Right renal cortex interstitium (tissue), 3 donors: ENCODE results near the gene COL9A2. TPM values are rescaled to one million over a fixed set of nuclear protein-coding genes. Genes with fewer than 3 reads are reported as not detected.

ENCODE experiments used
- DNase-seq, 3 donors: peaks; one replicate each; pipeline ENCODE4 v3.0.0-alpha.2; 2013; ENCODE audit warnings: low read depth in 3 of 3, low spot score in 2 of 3
- polyA plus RNA-seq, 3 donors: library from polyadenylated mRNA; unstranded; fragments of 120-200 nt; gene quantifications; one replicate each; pipeline ENCODE4 v1.2.1, GENCODE V29; 2013; ENCODE audit not compliant: insufficient read length in 3 of 3

Gene COL9A2
- polyA plus RNA-seq, 3 donors: 17.2 to 20.0 (median 19.0) TPM

GRCh38 chr1:40265919-40266318, 51.2 kb downstream of the COL9A2 start:
- DNase-seq: no peak

- DNase-seq: no peak
Observed at GRCh38 chr1:40265298-40265697, 51.8 kb downstream of the COL9A2 start.

DNA sequence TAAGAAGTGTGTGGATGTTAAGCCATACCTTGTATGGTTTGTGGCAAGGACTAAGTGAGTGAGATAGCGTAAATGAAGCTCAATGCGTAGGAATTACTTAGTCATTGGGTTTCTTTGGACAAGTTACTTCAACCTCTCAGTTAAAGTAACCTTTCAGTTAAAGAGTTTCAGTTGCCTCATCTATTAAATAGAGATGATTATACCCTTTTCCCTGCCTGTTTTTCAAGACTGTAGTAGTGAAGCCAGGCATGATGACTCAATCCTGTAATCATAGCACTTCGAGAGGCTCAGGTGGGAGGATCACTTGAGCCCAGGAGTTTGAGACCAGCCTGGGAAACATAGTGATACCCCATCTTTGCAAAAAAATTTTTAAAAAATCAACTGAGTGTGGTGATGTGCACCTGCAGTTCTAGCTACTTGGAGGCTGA, 52.7 kb downstream of the COL9A2 start:
- DNase-seq: no peak

DNA sequence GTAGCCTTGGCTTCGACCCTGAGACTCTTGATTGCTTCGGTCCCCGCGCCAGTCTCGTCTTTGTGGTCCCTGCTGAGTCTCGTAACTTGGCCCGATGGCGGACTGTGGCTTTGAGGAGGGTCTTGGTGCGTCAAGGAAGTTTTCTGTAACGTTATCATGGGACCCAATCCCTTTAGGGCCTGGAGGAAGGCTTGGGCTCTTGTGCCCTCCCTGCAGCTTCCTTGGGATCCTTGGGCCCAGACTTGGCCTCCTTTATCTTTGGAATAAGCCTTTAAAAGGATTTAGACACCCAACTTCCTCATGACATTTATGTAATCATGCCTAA, 58.7 kb downstream of the COL9A2 start:
- DNase-seq: no peak

DNA sequence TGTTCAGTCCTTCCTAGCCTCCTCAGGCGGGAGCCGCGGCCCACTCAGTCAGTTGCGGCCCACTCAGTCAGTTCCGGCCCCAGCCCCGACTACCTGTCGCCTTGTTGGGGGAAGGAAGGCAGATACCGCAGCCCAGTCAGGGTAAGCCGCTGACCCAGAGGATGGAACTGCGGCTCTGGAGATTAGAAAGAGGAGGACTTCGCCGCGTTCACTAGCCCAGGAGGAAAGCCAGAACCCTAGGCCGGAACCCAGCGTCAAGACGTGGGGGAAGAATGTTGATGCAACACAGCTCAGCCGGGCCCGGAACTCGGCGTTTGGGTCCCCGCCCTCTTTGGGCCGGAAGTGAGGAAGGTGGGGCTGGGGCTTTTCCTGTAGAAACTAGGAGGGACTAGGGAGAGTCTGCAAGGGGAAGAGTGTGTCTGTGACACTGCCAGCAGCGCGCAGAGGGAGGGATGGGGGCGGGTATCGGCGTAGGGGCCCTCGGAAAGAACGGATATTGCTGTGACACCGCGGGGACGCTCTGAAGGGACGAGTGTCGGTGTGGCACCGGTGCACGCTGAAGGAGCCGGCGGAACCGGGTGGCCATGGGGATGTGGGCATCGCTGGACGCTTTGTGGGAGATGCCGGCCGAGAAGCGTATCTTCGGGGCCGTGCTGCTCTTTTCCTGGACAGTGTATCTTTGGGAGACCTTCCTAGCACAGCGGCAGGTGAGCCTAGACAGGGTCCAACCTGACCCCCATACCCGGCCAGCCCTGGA, 59.2 kb downstream of the COL9A2 start, which contains the start of gene ZMPSTE24:
Gene ZMPSTE24 (plus strand): TSS at position 549 of the 757 bp plus-strand sequence. CDS start 36 bp downstream, at position 585.
- peak; percentile 93 to 95 (median 95) for DNase-seq

- DNase-seq: no peak
Observed at GRCh38 chr1:40257313-40257687, 59.8 kb downstream of the COL9A2 start.

DNA sequence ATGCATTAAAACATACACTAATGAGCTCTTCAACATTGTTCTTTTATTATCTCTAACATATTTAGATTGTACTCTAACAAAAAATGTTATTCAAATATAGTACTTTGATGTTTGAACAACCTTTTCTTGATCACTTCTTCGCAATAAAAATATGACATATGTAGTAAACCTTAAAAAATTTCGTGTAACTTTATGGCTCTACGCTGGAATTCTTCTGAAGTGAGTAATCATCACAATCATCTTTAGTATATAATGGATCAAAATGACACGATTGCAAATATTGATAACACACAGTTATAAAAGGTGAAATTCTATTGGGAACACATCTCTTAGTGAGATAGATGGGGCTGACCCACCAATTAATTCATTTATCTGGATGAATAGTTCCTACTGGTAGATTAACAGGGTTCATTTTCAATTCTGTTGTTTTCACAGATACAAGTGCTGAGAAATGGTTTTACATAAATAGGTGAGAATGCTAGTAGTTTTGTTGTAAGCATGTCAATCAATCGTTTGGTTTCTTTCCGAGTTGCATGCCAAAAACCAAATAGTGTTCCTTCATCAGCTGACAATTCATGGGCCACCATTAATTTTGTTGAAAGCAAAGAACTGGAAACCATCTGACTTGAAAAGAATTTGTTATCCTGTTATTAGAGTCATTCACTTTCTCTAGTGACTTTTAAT, 60.5 kb downstream of the COL9A2 start:
- no peak for DNase-seq

GRCh38 chr1:40255231-40255630, 61.9 kb downstream of the COL9A2 start:
- DNase-seq: no peak

GRCh38 chr1:40252601-40253000, 64.5 kb downstream of the COL9A2 start:
- DNase-seq: no peak

GRCh38 chr1:40251456-40251855, 65.6 kb downstream of the COL9A2 start:
- no peak for DNase-seq

Other genes starting within 250 kb of the COL9A2 start
- 100 to 1,000 TPM; 111 to 144 (median 121) TPM for gene PPT1, start 220.0 kb downstream of the COL9A2 start, polyA plus RNA-seq
- 10 to 100 TPM; 24.3 to 25.4 (median 24.6) TPM for gene RLF, start 155.9 kb downstream of the COL9A2 start, polyA plus RNA-seq
- gene TMCO2, start 69.3 kb downstream of the COL9A2 start, polyA plus RNA-seq: not detected
- gene ZMPSTE24, start 59.0 kb downstream of the COL9A2 start, polyA plus RNA-seq: 10 to 100 TPM; 57.5 to 60.3 (median 58.0) TPM
- gene SMAP2, start 56.4 kb upstream of the COL9A2 start, polyA plus RNA-seq: 10 to 100 TPM; 22.6 to 26.7 (median 23.8) TPM
- gene ZFP69B, start 133.2 kb upstream of the COL9A2 start, polyA plus RNA-seq: 1 to 10 TPM; 5.3 to 6.8 (median 5.5) TPM
- gene ZFP69, start 160.0 kb upstream of the COL9A2 start, polyA plus RNA-seq: 1 to 10 TPM; 6.5 to 9.4 (median 7.2) TPM
- gene EXO5, start 191.5 kb upstream of the COL9A2 start, polyA plus RNA-seq: 10 to 100 TPM; 11.7 to 12.7 (median 12.3) TPM
- gene ZNF684, start 214.4 kb upstream of the COL9A2 start, polyA plus RNA-seq: 10 to 100 TPM; 10.9 to 13.5 (median 11.3) TPM